Progenitor cell of endocrine pancreas (in vitro differentiated cells): ENCODE results near the gene TSSK3. TPM values are rescaled to one million over a fixed set of nuclear protein-coding genes. Genes with fewer than 3 reads are reported as not detected.

ENCODE experiments used
- DNase-seq: peaks from one replicate; pipeline ENCODE4 v3.0.0; 2021; ENCODE audit warnings: low spot score; ENCODE audit not compliant: unreplicated experiment
- H3K27ac Mint-ChIP-seq: 2 replicates; pipeline ENCODE4 v1.8.0; 2021; ENCODE audit warnings: mild to moderate bottlenecking, moderate library complexity, mixed read lengths
- H3K27me3 Mint-ChIP-seq: 2 replicates; pipeline ENCODE4 v1.8.0; 2021; ENCODE audit warnings: mixed read lengths
- H3K36me3 Mint-ChIP-seq: 2 replicates; pipeline ENCODE4 v1.8.0; 2022; ENCODE audit warnings: mixed read lengths; ENCODE audit not compliant: insufficient read depth
- H3K4me1 Mint-ChIP-seq: 2 replicates; pipeline ENCODE4 v1.8.0; 2021; ENCODE audit warnings: low read depth, mixed read lengths
- H3K4me3 Mint-ChIP-seq: 2 replicates; pipeline ENCODE4 v1.8.0; 2021; ENCODE audit warnings: low read depth, mild to moderate bottlenecking, moderate library complexity, mixed read lengths
- H3K9me3 Mint-ChIP-seq: 2 replicates; pipeline ENCODE4 v1.8.0; 2021; ENCODE audit warnings: low read depth, mixed read lengths
- total RNA-seq: library from RNA; stranded (reverse); gene quantifications from 2 replicates; pipeline ENCODE4 v1.2.1, GENCODE V29; 2021
- TF ChIP-seq, protein P1 (sequence below): fragments of 200-600 bp; sonication (generic); IDR thresholded peaks from one replicate; pipeline ENCODE4 v1.5.0; 2021; ENCODE audit warnings: antibody characterized with exemption, mild to moderate bottlenecking; ENCODE audit not compliant: unreplicated experiment

TSSK3 gene
- total RNA-seq, 1 donor from 2014 or later = 3.9 TPM

GRCh38 chr1:32341971-32342370 is 20.4 kb upstream of the TSSK3 start:
- TF ChIP-seq, protein P1, sequence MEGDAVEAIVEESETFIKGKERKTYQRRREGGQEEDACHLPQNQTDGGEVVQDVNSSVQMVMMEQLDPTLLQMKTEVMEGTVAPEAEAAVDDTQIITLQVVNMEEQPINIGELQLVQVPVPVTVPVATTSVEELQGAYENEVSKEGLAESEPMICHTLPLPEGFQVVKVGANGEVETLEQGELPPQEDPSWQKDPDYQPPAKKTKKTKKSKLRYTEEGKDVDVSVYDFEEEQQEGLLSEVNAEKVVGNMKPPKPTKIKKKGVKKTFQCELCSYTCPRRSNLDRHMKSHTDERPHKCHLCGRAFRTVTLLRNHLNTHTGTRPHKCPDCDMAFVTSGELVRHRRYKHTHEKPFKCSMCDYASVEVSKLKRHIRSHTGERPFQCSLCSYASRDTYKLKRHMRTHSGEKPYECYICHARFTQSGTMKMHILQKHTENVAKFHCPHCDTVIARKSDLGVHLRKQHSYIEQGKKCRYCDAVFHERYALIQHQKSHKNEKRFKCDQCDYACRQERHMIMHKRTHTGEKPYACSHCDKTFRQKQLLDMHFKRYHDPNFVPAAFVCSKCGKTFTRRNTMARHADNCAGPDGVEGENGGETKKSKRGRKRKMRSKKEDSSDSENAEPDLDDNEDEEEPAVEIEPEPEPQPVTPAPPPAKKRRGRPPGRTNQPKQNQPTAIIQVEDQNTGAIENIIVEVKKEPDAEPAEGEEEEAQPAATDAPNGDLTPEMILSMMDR = no peak
- no peak overlapping the region for H3K27ac Mint-ChIP-seq
- H3K4me1 Mint-ChIP-seq = peaks cover 16% of the 10 kb centered on the region
- no peak for DNase-seq
- H3K27me3 Mint-ChIP-seq = peaks cover 16% of the 10 kb centered on the region
- H3K36me3 Mint-ChIP-seq = no peaks in the 10 kb centered on the region
- no peaks in the 10 kb centered on the region for H3K9me3 Mint-ChIP-seq
- H3K4me3 Mint-ChIP-seq = no peak overlapping the region

DNA sequence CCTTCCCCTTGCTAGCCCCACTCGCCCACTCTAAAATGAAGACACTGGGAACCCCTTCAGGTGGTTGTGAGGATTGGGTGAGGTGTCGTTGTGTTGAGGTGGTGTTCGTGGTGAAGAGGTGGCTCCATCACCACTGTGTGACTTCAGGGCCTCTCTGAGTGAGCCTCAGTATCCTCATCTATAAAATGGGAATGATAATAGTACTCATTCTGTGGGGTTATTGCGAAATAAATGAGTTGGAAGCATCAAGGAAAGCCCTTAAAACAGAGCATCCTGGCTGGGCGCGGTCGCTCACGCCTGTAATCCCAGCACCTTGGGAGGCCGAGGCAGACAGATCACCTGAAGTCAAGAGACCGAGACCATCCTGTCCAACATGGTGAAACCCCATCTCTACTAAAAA is 19.6 kb upstream of the TSSK3 start:
- H3K4me3 Mint-ChIP-seq = no peak overlapping the region
- DNase-seq = no peak
- H3K9me3 Mint-ChIP-seq = no peaks in the 10 kb centered on the region
- peaks cover 15% of the 10 kb centered on the region for H3K4me1 Mint-ChIP-seq
- TF ChIP-seq, protein P1 = no peak
- no peaks in the 10 kb centered on the region for H3K36me3 Mint-ChIP-seq
- peaks cover 16% of the 10 kb centered on the region for H3K27me3 Mint-ChIP-seq
- no peak overlapping the region for H3K27ac Mint-ChIP-seq

DNA sequence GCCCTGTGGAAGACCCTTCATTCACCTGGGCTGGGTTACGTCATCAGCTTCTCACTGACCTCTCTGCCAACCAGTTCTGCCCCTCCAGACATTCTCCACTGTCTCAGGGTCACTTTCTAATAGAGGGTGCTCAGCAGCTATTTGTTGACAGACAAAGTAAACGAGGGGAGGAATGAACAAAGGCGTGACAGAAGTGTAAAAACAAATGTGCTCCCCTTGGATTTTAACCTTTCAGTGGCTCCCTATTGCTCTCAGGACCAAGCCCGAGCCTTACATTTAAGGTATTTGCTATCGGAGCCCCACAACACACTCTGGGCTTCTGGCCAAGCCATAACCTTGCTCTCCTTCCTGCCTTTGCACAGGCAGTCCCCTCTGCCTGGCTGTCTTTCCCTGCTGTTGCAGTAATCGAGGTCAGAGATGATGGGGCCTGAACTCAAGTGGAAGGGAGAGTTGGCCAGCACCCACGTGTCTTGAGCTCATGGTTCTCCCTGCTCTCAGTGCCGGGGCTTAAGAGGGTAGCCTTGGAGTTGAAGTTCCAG is 17.0 kb upstream of the TSSK3 start:
- no peak overlapping the region for H3K27ac Mint-ChIP-seq
- no peak for DNase-seq
- H3K4me3 Mint-ChIP-seq = no peak overlapping the region
- no peaks in the 10 kb centered on the region for H3K36me3 Mint-ChIP-seq
- TF ChIP-seq, protein P1 = no peak
- H3K4me1 Mint-ChIP-seq = peaks cover 6% of the 10 kb centered on the region
- peaks cover 3% of the 10 kb centered on the region for H3K27me3 Mint-ChIP-seq
- H3K9me3 Mint-ChIP-seq = no peaks in the 10 kb centered on the region

- Mint-ChIP-seq H3K4me1 (peaks cover 6% of the 10 kb centered on the region), H3K4me3 (no peak overlapping the region), H3K36me3 (no peaks in the 10 kb centered on the region), H3K9me3 (no peaks in the 10 kb centered on the region), H3K27me3 (peaks cover 2% of the 10 kb centered on the region), H3K27ac (no peak overlapping the region)
- DNase-seq = no peak
- TF ChIP-seq, protein P1 = no peak
Observed at GRCh38 chr1:32346532-32347157, 15.7 kb upstream of the TSSK3 start.

- TF ChIP-seq, protein P1 = no peak
- no peak for DNase-seq
- no peak overlapping the region for H3K27ac Mint-ChIP-seq
- H3K9me3 Mint-ChIP-seq = no peaks in the 10 kb centered on the region
- peaks cover 18% of the 10 kb centered on the region for H3K4me1 Mint-ChIP-seq
- peaks cover 2% of the 10 kb centered on the region for H3K27me3 Mint-ChIP-seq
- no peak overlapping the region for H3K4me3 Mint-ChIP-seq
- H3K36me3 Mint-ChIP-seq = no peaks in the 10 kb centered on the region
Observed at GRCh38 chr1:32349211-32349708, 13.1 kb upstream of the TSSK3 start.
